Loucy (cell line): Measurements from ENCODE around the gene B3GALT6.

Source experiments
- EZH2phosphoT487 ChIP-seq: fragments of 200-600 bp; IDR thresholded peaks from 2 replicates; pipeline ENCODE4 v1.6.1; 2018; ENCODE audit warnings: antibody characterized with exemption, mild to moderate bottlenecking, moderate library complexity, borderline replicate concordance
- TF ChIP-seq, protein P1 (sequence below): fragments of 200-600 bp; sonication (generic); conservative IDR thresholded peaks from 2 replicates; pipeline ENCODE4 v1.5.1; 2014; ENCODE audit warnings: mild to moderate bottlenecking, antibody characterized with exemption, low read length

DNA sequence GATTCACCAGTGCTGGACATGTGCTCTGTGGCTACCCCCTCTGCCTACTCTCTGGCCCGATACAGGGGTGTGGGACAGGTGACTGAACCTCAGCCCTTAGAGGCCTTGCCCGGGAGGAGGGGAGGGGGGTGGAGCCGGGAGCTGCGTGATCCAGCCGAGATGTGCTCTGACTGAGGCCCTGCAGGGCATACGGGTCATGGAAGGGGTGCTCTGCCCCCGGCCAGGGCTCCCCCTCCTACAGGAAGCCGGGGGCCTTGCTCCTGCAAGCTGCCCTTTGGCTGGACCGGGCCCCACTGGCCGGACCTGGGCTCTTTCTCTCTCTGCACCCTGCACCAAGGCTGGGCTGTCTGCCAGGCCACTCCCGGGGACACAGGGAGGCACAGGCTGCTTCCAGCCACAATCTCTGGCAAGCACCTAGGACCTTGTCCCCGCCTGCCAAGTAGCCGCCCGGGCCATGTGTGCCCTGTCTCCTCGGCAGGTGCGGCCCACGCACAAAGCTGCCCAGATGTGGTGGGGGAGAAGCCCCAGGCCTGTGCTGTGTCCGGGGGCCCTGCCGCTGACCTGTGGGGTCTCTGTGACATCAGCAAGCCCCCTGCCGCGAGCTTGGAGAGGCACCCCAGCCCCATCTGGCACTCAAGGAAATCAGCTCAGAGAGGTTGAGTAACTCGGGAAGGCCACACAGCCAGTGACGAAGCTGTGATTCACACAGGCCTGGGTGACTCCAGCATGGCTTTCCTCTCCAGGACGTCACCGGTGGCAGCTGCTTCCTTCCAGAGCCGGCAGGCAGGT, 49.7 kb downstream of the B3GALT6 start:
- TF ChIP-seq, protein P1, sequence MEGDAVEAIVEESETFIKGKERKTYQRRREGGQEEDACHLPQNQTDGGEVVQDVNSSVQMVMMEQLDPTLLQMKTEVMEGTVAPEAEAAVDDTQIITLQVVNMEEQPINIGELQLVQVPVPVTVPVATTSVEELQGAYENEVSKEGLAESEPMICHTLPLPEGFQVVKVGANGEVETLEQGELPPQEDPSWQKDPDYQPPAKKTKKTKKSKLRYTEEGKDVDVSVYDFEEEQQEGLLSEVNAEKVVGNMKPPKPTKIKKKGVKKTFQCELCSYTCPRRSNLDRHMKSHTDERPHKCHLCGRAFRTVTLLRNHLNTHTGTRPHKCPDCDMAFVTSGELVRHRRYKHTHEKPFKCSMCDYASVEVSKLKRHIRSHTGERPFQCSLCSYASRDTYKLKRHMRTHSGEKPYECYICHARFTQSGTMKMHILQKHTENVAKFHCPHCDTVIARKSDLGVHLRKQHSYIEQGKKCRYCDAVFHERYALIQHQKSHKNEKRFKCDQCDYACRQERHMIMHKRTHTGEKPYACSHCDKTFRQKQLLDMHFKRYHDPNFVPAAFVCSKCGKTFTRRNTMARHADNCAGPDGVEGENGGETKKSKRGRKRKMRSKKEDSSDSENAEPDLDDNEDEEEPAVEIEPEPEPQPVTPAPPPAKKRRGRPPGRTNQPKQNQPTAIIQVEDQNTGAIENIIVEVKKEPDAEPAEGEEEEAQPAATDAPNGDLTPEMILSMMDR: no peak
- no peak for TF ChIP-seq EZH2phosphoT487
